Measurements from ENCODE around the gene ANAPC2.

The ANAPC2 gene

GRCh38 chr9:137195525-137196220 is 7.3 kb upstream of the ANAPC2 start:
- no peak for DNase-seq (ENCODE audit: low spot score)
- no peak for TF ChIP-seq CTCF (IDR thresholded peaks at IDR 0.05; ENCODE audit: extremely low read depth, insufficient read depth, missing control alignments)
- in situ Hi-C loops (cut with MboI; ENCODE audit: low pct_unique_long_range_greater_than_20kb, low sequenced_read_pairs, unreplicated experiment): no loop called here

DNA sequence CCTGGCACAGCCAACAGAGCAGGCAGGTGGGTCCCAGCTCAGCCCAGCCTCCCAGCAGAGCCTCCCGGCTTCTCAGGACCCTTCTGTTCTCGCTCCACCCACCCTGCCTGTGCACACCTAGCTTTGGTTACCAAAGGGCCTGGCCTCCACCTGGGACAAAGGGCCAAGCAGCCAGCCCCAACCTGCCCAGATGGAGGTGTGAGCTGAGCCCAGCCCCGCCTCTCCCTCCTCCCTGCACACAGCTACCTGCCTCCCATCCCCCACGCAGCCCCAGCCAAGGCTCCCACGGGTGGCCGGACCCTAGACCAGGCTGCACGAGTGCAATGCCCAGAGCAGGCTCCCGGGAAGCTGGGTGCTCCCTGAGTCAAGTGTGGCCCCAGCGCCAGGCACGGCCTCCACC is 6.5 kb upstream of the ANAPC2 start:
- TF ChIP-seq CTCF (IDR thresholded peaks at IDR 0.05; ENCODE audit: extremely low read depth, insufficient read depth, missing control alignments): no peak
- in situ Hi-C loops (cut with MboI; ENCODE audit: low pct_unique_long_range_greater_than_20kb, low sequenced_read_pairs, unreplicated experiment): no loop called here
- no peak for DNase-seq (ENCODE audit: low spot score)

DNA sequence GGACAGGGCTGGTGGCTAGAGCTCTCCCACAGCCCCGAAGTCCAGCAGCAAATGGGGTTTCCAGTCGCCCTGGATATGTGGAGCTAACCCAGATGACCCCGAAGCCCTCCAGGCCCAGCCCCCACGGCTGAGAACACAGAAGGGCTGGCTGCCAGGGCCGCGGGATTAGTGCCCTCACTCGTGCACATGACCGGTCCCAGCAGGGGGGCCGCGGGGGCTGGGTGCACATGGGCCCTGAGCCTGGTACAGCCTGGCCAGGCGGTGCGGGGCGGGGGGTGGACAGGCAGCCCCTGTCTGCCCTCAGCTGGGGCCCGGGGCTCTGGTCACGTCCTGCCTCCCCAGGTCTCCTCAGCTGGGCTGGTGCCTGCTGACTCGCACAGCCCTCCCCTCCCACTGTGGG is 6.0 kb upstream of the ANAPC2 start:
- TF ChIP-seq CTCF (IDR thresholded peaks at IDR 0.05; ENCODE audit: extremely low read depth, insufficient read depth, missing control alignments): no peak
- DNase-seq (ENCODE audit: low spot score): no peak
- in situ Hi-C loops (cut with MboI; ENCODE audit: low pct_unique_long_range_greater_than_20kb, low sequenced_read_pairs, unreplicated experiment): no loop called here

- no peak for DNase-seq (ENCODE audit: low spot score)
- in situ Hi-C loops (cut with MboI; ENCODE audit: low pct_unique_long_range_greater_than_20kb, low sequenced_read_pairs, unreplicated experiment): no loop called here
These were observed 5.4 kb upstream of the ANAPC2 start for GRCh38 chr9:137193771-137194170.

GRCh38 chr9:137192859-137193258 is 4.5 kb upstream of the ANAPC2 start:
- in situ Hi-C loops (cut with MboI; ENCODE audit: low pct_unique_long_range_greater_than_20kb, low sequenced_read_pairs, unreplicated experiment): no loop called here
- no peak for TF ChIP-seq CTCF (IDR thresholded peaks at IDR 0.05; ENCODE audit: extremely low read depth, insufficient read depth, missing control alignments)
- no peak for DNase-seq (ENCODE audit: low spot score)

More at GRCh38 chr9:137193771-137194170, 5.4 kb upstream of the ANAPC2 start:
- TF ChIP-seq CTCF (IDR thresholded peaks at IDR 0.05; ENCODE audit: extremely low read depth, insufficient read depth, missing control alignments): no peak

DNA sequence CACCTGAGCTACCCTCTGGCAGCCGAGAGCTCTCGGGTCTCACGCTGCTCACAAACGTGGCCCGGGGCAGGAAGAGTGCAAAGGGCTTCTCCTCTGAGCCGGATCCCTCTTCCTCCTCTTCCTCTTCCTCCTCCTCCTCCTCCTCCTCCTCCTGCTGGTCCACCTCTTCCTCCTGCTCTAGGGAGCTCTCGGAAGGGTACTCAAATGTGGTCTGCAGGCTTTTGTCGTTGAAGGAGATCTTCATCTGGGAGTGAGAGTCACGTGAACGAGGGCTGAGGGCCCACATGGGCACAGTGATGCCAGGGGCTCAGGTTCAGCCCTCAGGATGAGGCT is 4.1 kb upstream of the ANAPC2 start:
- in situ Hi-C loops (cut with MboI; ENCODE audit: low pct_unique_long_range_greater_than_20kb, low sequenced_read_pairs, unreplicated experiment): no loop called here
- no peak for TF ChIP-seq CTCF (IDR thresholded peaks at IDR 0.05; ENCODE audit: extremely low read depth, insufficient read depth, missing control alignments)

More for the DNA sequence above, 4.1 kb upstream of the ANAPC2 start:
- DNase-seq (ENCODE audit: low spot score): no peak

All from GM13977 (cell line).